NK-92 (cell line): ENCODE data around the gene SYTL3.
"Not testable (repeated sequence)": the region's sequence is repeated elsewhere in the genome, so short reads cannot be mapped to it uniquely, and the experiment has no call there.

Source experiments
- DNase-seq: peaks from one replicate; lab custom pipeline; 2025; ENCODE audit not compliant: unreplicated experiment; lab: John Stamatoyannopoulos, UW

SYTL3 gene

DNA sequence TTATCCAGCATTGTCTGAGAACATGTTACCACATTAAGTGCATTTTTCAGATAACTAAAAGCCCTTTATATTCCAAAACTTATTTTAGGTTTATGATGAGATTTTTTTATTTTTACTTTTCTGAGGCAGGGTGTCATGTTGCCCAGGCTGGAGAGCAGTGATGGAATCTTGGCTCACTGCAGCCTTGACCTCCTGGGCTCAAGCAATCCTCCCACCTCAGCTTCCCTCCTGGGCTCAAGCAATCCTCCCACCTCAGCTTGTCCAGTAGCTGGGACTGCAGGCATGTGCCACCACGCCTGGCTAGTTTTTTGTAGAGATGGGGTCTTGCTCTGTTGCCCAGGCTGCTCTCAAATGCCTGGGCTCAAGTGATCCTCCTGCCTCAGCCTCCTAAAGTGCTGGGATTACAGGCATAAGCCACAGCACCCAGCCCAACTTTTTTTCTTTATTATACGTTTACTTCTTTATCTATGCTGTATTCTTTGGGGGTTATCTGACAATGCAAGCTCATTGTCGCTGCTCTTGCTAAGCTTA lies 11.5 kb upstream of the SYTL3 start:
- no peak for DNase-seq

DNA sequence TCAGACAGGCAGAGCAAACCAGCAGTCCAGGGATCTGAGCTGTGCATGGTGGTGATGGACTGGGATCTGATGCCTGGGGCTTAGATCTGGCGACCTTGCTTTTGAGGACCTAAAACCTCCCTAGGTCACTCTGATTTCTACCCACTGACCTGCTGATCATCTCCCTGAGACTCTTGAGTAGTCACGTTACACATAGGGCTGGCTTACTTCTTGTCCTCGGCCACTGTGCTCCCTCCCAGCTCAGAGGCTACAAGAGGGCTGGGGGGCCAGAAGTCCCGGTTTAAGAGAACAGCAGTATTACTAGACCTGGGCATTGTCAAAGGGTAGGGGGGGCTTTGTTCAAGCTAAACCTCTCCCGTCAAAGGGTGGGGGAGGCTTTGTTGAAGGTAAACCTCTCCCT lies 10.8 kb upstream of the SYTL3 start:
- DNase-seq = no peak

DNA sequence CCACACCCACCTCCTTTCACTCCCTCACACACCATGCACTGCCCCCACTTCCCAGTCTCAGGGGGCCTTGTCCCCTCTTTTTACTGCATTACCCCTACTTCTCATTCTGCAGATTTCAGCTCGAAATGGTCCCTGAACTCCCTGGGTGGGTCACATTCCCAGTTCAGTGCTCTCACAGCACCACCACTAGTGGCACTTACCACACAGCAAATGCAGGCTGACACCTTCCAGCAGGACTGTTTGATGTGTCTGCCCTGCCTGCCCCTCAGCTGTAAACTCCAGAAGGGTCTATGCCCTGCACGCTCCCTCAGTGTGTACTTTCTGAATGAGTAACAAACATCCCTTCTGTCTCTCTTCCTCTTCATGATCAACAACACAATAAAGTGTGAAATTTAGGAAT lies 9.3 kb upstream of the SYTL3 start:
- no peak for DNase-seq

GRCh38 chr6:158642097-158642601 lies 7.7 kb upstream of the SYTL3 start:
- DNase-seq = no peak

GRCh38 chr6:158643836-158644230 lies 6.0 kb upstream of the SYTL3 start:
- no peak for DNase-seq

GRCh38 chr6:158644231-158645063 lies 5.4 kb upstream of the SYTL3 start, which contains the start of gene DYNLT1:
Gene DYNLT1, minus strand, starts transcription at chr6:158644743. Its CDS starts 35 bp downstream, at chr6:158644708.
- no peak for DNase-seq

DNA sequence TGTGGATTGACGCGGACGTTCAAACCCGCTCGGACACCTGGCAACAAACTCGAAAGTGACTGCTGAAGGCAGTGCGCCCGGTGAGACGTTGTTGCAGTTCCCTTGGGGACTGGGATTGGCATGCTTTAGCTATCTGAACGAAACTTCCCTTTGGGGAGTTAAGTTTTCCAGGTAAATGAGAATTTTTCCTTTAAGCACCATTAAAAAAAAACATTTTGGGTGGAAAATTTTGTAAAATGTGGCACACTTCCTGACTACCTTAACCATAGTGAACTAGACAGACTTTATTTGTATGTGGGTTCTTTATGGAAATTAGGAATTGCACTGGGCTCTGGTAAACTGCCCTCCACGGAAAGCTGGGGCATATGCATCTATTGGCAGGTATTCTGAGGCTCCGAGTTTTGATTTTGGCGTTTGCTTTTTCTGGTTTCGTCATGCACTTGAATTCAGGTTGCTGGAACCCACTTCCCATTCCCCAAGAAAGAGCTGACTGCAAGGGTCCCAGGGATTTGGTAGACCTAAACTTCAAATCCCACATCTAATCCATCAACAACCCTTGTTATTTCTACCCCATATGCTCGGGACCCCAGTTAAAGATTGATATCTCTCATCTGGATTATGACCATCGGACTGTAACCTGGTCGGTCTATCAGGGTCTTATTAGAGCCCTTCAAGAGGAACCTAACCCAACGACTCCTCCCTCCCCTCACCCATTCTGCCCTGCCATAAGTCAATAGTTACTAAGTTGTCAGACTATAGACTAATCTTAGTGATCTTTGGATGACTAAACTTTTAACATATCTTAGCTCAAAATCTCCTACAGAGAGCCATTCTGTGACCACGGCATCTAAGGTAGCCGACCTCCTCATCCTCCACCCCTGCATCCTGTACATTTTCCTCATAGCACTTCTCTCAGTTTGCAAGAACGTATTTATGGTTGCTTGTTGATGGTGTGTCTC lies 4.5 kb upstream of the SYTL3 start:
- DNase-seq = no peak

GRCh38 chr6:158646023-158646910 lies 3.6 kb upstream of the SYTL3 start:
- DNase-seq = no peak

DNA sequence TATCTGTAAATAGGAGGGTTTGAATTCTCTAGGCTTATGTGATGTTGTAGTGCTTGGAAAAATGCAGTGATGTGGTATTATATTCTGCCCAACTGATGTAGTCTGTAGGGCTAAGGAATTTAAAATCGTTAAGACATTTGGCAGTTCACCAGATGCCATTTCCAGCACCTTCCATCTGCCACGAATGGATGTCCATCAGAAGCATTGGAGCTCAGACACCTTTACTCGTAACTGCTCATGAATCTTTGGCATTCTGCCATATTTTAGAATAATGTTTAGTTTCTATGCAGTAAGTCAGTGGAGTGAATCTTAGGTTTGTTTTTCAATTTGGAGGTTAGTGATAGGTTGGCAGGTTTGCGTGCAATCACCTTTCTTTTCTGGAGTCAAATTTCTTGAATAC lies 2.4 kb upstream of the SYTL3 start:
- DNase-seq = no peak

DNA sequence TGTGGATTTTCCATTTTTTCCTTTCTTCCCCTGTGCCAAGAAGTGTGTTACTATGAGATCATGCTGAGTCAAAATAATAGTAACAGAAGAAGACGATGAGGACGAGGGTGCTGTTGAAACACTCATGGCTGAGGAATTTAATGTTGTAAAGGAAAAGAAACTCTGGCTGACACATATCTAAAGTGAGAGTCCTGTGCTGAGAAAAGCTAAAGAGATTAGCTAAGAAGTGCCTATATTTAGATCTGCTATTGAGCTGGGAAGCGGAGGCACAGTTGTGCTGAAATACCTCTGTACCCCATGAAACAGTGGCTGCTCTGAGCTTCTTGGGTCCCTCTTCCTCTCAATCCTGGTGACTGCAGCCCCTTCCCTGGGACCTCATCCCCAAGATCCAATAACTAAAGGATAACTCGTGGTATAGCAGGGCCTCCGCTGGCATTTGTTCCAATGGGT lies 1.1 kb upstream of the SYTL3 start:
- no peak for DNase-seq

DNA sequence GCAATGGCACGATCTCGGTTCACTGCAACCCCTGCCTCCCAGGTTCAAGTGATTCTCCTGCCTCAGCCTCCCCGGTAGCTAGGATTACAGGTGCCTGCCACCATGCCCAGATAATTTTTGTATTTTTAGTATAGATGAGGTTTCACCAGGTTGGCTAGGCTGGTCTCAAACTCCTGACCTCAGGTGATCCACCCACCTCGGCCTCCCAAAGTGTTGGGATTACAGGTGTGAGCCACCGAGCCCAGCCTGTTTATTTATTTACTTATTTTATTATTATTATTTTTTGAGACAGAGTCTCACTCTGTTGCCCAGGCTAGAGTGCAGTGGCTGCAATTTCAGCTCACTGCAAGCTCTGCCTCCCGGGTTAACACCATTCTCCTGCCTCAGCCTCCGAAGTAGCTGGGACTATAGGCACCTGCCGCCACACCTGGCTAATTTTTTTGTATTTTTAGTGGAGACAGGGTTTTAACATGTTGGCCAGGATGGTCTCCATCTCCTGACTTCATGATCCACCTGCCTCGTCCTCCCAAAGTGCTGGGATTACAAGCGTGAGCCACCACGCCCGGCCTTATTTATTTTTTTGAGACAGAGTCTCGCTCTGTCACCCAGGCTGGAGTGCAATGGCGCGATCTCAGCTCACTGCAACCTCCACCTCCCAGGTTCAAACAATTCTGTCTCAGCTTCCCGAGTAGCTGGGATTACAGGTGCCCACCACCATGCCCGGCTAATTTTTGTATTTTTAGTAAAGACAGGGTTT lies 2.3 kb downstream of the SYTL3 start:
- DNase-seq = not testable (repeated sequence)

- peak; percentile 56 for DNase-seq
Observed at GRCh38 chr6:158653577-158654354, 3.9 kb downstream of the SYTL3 start.

DNA sequence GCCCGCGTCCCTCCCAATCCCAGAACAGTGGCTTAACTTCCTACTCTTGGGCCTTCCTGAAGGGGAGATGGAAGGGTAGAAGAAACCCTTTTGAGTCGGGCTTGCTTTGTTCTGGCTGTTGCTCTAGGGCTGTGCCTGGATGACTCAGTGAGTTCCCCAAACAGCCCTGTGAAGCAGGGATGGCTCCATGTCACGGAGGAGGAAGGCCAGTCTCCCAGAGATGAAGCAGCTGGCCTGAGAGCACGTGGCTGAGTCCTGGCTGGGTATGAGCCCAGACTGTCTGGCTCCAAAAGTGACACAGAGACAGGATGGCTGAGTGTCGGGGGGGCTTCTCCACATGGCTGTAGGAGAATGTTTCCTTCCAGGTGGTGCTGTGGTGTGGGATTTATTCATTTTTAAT lies 4.6 kb downstream of the SYTL3 start:
- DNase-seq = no peak

GRCh38 chr6:158654960-158655489 lies 5.2 kb downstream of the SYTL3 start:
- DNase-seq = no peak

DNA sequence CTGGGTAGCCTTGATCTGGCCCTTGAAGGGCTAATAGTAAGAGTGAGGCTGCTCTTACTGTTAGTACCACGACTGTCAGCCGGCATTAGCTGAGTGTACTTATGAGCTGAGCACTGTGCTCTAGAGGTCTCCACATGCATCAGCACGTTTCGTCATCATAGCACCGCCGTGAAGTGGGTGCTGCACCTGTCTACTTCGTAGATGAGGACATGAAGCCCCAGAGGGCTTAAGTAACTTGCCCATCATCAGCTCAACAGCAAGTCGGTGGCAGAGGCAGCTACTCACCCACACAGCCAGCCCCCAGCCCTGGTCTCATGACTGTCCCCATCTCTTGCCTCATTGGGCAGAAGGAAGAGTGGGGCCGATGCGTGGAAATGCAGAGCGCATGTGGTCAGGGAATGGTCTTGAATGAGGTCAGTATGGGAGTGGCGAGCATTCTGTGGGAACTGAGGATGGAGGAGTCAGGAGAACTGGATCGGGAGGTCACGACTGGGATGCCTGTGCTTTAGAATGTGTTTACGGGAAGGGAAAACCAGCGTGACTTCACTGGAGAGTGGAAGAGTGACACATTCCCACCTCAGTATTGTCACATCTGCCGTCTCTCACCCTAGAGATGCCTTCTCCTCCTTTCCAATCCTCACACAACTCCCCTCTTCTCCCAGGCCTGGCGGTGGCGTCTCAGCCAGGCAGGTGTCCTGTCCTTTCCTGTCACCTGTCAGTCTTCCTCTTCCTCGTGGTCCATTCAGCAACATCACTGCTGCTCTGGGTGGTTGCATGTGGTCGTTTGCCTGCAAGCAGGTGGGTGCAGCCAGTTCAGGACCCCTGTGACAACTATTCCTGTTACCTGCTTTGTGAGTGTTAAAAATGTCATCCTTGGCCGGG lies 6.0 kb downstream of the SYTL3 start:
- DNase-seq = no peak

GRCh38 chr6:158656986-158657385 lies 7.1 kb downstream of the SYTL3 start:
- not testable (repeated sequence) for DNase-seq

DNA sequence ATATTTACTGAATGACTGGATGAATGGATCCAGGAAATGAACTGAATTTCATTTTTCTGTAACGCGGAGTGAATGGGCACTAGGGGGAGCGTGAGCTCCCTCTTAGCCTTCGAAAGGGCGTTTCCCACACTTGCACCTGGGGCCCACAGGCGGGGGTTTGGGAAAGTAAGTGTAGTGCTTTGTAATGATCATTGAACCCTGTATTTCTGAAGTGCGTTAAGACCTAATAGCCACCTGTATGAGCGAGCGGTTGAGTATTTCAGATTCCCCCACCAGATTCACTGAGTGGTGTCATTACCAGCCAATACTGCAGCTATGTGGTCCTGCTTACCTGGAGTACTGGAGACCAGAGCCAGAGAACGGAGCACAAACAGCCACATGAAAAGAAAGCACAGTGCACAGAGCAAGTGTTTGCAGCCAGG lies 10.5 kb downstream of the SYTL3 start:
- no peak for DNase-seq
